SKM-1 (cell line): ENCODE data around the gene WDR70.
"Not testable (repeated sequence)": the region's sequence is repeated elsewhere in the genome, so short reads cannot be mapped to it uniquely, and the experiment has no call there.

Experiments
- DNase-seq: peaks from one replicate; lab custom pipeline; 2025; ENCODE audit not compliant: unreplicated experiment; lab: John Stamatoyannopoulos, UW

WDR70 gene

GRCh38 chr5:37787742-37788141 lies 408.6 kb downstream of the WDR70 start:
- no peak for DNase-seq

- DNase-seq: no peak
Measured at GRCh38 chr5:37789991-37790390, 410.9 kb downstream of the WDR70 start.

- no peak for DNase-seq
Measured at GRCh38 chr5:37791321-37791720, 412.2 kb downstream of the WDR70 start.

- no peak for DNase-seq
Measured at GRCh38 chr5:37792975-37793631, 414.0 kb downstream of the WDR70 start.

GRCh38 chr5:37795292-37795691 lies 416.2 kb downstream of the WDR70 start:
- not testable (repeated sequence) for DNase-seq

GRCh38 chr5:37796435-37796834 lies 417.3 kb downstream of the WDR70 start:
- not testable (repeated sequence) for DNase-seq

- DNase-seq: no peak
Measured at GRCh38 chr5:37799865-37800421, 420.8 kb downstream of the WDR70 start.

GRCh38 chr5:37801521-37801920 lies 422.4 kb downstream of the WDR70 start:
- no peak for DNase-seq
